Neural progenitor cell (in vitro differentiated cells): ENCODE data around the gene TRMT44. TPM values are rescaled to one million over a fixed set of nuclear protein-coding genes. Genes with fewer than 3 reads are reported as not detected.
A peak's percentile ranks its signal among the peaks of the same experiment; 100 is the strongest.
"Not testable (repeated sequence)": the region's sequence is repeated elsewhere in the genome, so short reads cannot be mapped to it uniquely, and the experiment has no call there.

Experiments used
- DNase-seq: peaks from one replicate; pipeline ENCODE4 v3.0.0-alpha.2; 2016; ENCODE audit warnings: low spot score
- H2AFZ ChIP-seq: fragments of 200-600 bp; sonication (generic); replicated peaks from 2 replicates; pipeline ENCODE4 v1.6.1; 2016; ENCODE audit warnings: antibody characterized with exemption
- H3F3A ChIP-seq: fragments of 200-600 bp; sonication (generic); 2 replicates; pipeline ENCODE4 v1.6.1; 2016; ENCODE audit warnings: antibody characterized with exemption, low read depth
- H3K27ac ChIP-seq: fragments of 200-600 bp; sonication (generic); 2 replicates; pipeline ENCODE4 v1.5.1; 2016; ENCODE audit warnings: mild to moderate bottlenecking
- H3K27me3 ChIP-seq: fragments of 200-600 bp; sonication (generic); 2 replicates; pipeline ENCODE4 v1.6.1; 2016; ENCODE audit warnings: mild to moderate bottlenecking, moderate library complexity
- H3K36me3 ChIP-seq: fragments of 200-600 bp; sonication (generic); 2 replicates; pipeline ENCODE4 v1.5.1; 2016
- H3K4me1 ChIP-seq: fragments of 200-600 bp; sonication (generic); 2 replicates; pipeline ENCODE4 v1.6.1; 2016; ENCODE audit warnings: mixed run types
- H3K4me2 ChIP-seq: fragments of 200-600 bp; sonication (generic); 2 replicates; pipeline ENCODE4 v1.6.1; 2016
- H3K4me3 ChIP-seq: fragments of 200-600 bp; sonication (generic); 2 replicates; pipeline ENCODE4 v1.5.1; 2016
- H3K79me2 ChIP-seq: fragments of 200-600 bp; sonication (generic); 2 replicates; pipeline ENCODE4 v1.6.1; 2016; ENCODE audit warnings: low read depth
- H3K9ac ChIP-seq: fragments of 200-600 bp; sonication (generic); 2 replicates; pipeline ENCODE4 v1.6.1; 2016
- H3K9me3 ChIP-seq: fragments of 200-600 bp; sonication (generic); 2 replicates; pipeline ENCODE4 v1.5.1; 2016; ENCODE audit warnings: low read depth
- H4K20me1 ChIP-seq: fragments of 200-600 bp; sonication (generic); 2 replicates; pipeline ENCODE4 v1.6.1; 2016; ENCODE audit warnings: low read depth
- H3K27ac Mint-ChIP-seq: 3 replicates; pipeline ENCODE4 v1.8.0; 2021; ENCODE audit warnings: mixed read lengths
- H3K27me3 Mint-ChIP-seq: 2 replicates; pipeline ENCODE4 v1.8.0; 2022; ENCODE audit warnings: low read depth, mild to moderate bottlenecking, inconsistent platforms, moderate library complexity, mixed read lengths; ENCODE audit not compliant: insufficient read depth
- H3K36me3 Mint-ChIP-seq: 3 replicates; pipeline ENCODE4 v1.8.0; 2021; ENCODE audit warnings: mixed read lengths
- H3K4me1 Mint-ChIP-seq: 3 replicates; pipeline ENCODE4 v1.8.0; 2021; ENCODE audit warnings: mixed read lengths
- H3K4me3 Mint-ChIP-seq: 3 replicates; pipeline ENCODE4 v1.8.0; 2021; ENCODE audit warnings: mild to moderate bottlenecking, moderate library complexity, mixed read lengths
- H3K9me3 Mint-ChIP-seq: 3 replicates; pipeline ENCODE4 v1.8.0; 2020; ENCODE audit warnings: mixed read lengths
- CTCF ChIP-seq: fragments of 200-600 bp; sonication (generic); IDR thresholded peaks from 2 replicates; pipeline ENCODE4 v1.5.1; 2017; ENCODE audit warnings: antibody characterized with exemption, mild to moderate bottlenecking
- EZH2 ChIP-seq: fragments of 200-600 bp; sonication (generic); IDR thresholded peaks from 2 replicates; pipeline ENCODE4 v1.6.1; 2017; ENCODE audit warnings: antibody characterized with exemption, mild to moderate bottlenecking, moderate library complexity
- EZH2phosphoT487 ChIP-seq: fragments of 200-600 bp; sonication (generic); IDR thresholded peaks from 2 replicates; pipeline ENCODE4 v1.6.1; 2017; ENCODE audit warnings: antibody characterized with exemption
- total RNA-seq: library from RNA; depleted of rRNA; stranded (reverse); fragments of >200 nt; gene quantifications from 2 replicates; pipeline ENCODE4 v1.2.3, GENCODE V29; 2015; ENCODE audit warnings: low replicate concordance

Gene TRMT44
- total RNA-seq, 1 donor from 2014 or later = 19.9 TPM

GRCh38 chr4:8406887-8407286, 33.7 kb upstream of the TRMT44 start:
- H3K9me3 ChIP-seq, H3K27me3 ChIP-seq, DNase-seq, H2AFZ ChIP-seq, H3K4me3 ChIP-seq, H3K79me2 ChIP-seq, H3K9ac ChIP-seq, H3K4me1 ChIP-seq, H3K27ac ChIP-seq, H3K9me3 Mint-ChIP-seq, H3K4me2 ChIP-seq, H3K36me3 ChIP-seq, H3K4me3 Mint-ChIP-seq, H3K27ac Mint-ChIP-seq: not testable (repeated sequence)
- Histone ChIP-seq H4K20me1 (peaks cover 10% of the 10 kb centered on the region), H3F3A (peaks cover 13% of the 10 kb centered on the region)
- peaks cover 25% of the 10 kb centered on the region for H3K36me3 Mint-ChIP-seq
- peaks cover 11% of the 10 kb centered on the region for H3K27me3 Mint-ChIP-seq
- H3K4me1 Mint-ChIP-seq = peaks cover 20% of the 10 kb centered on the region
- TF ChIP-seq CTCF = peak; percentile 49

DNA sequence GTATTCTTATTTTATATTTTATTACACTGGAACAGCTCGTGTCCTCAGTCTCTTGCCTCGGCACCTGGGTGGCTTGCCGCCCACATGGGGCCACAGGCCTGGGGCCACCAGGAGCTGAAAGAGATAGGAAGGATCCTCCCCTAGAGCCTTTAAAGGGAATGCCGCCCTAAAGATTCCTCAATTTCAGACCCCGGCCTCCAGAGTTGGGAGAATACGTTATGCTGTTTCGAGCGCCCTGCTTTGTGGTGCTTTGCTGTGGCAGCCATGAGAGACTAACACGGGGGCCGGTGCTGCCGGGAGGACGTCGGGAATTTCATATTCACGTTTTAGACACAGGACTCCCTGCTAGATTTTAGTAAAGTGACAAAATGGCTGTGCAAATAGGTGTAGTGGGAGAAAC, 33.3 kb upstream of the TRMT44 start:
- peaks cover 11% of the 10 kb centered on the region for H3K27me3 Mint-ChIP-seq
- H3K4me1 ChIP-seq = no peaks in the 10 kb centered on the region
- H3K36me3 ChIP-seq = no peaks in the 10 kb centered on the region
- no peaks in the 10 kb centered on the region for H3K27me3 ChIP-seq
- no peak for TF ChIP-seq EZH2phosphoT487
- no peak for TF ChIP-seq EZH2
- no peak for TF ChIP-seq CTCF
- no peak overlapping the region for H3K9ac ChIP-seq
- H3K27ac Mint-ChIP-seq = no peak overlapping the region
- no peak for DNase-seq
- H3K4me1 Mint-ChIP-seq = peaks cover 19% of the 10 kb centered on the region
- H3K79me2 ChIP-seq = no peaks in the 10 kb centered on the region
- no peaks in the 10 kb centered on the region for H3K9me3 ChIP-seq
- H3K36me3 Mint-ChIP-seq = peaks cover 26% of the 10 kb centered on the region
- peaks cover 13% of the 10 kb centered on the region for H3F3A ChIP-seq
- H3K4me2 ChIP-seq = no peak overlapping the region
- no peak overlapping the region for H3K27ac ChIP-seq
- no peak overlapping the region for H3K4me3 Mint-ChIP-seq
- peaks cover 10% of the 10 kb centered on the region for H3K9me3 Mint-ChIP-seq
- no peak overlapping the region for H3K4me3 ChIP-seq
- H2AFZ ChIP-seq = no peak overlapping the region
- peaks cover 10% of the 10 kb centered on the region for H4K20me1 ChIP-seq

GRCh38 chr4:8407756-8408155, 32.8 kb upstream of the TRMT44 start:
- H3K4me3 ChIP-seq = no peak overlapping the region
- H3K4me2 ChIP-seq = no peak overlapping the region
- peaks cover 10% of the 10 kb centered on the region for H4K20me1 ChIP-seq
- Mint-ChIP-seq H3K36me3 (peaks cover 27% of the 10 kb centered on the region), H3K9me3 (peaks cover 10% of the 10 kb centered on the region), H3K27ac (no peak overlapping the region), H3K4me1 (peaks cover 15% of the 10 kb centered on the region), H3K27me3 (peaks cover 11% of the 10 kb centered on the region), H3K4me3 (no peak overlapping the region)
- no peak overlapping the region for H2AFZ ChIP-seq
- peaks cover 13% of the 10 kb centered on the region for H3F3A ChIP-seq
- no peaks in the 10 kb centered on the region for H3K9me3 ChIP-seq
- H3K4me1 ChIP-seq = no peaks in the 10 kb centered on the region
- no peak overlapping the region for H3K9ac ChIP-seq
- H3K36me3 ChIP-seq = no peaks in the 10 kb centered on the region
- H3K79me2 ChIP-seq = no peaks in the 10 kb centered on the region
- no peak for TF ChIP-seq EZH2phosphoT487
- TF ChIP-seq CTCF = no peak
- TF ChIP-seq EZH2 = no peak
- no peak overlapping the region for H3K27ac ChIP-seq
- DNase-seq = no peak
- no peaks in the 10 kb centered on the region for H3K27me3 ChIP-seq
